Stimulated activated naive CD8-positive, alpha-beta T cell treated with anti-CD3 and anti-CD28 coated beads, Interleukin-15, Interleukin-2, amounts not matched to agents 100 ng/mL and 50 ng/mL, for 24 hours (primary cell): Measurements from ENCODE around the gene LEFTY1.
A peak's percentile ranks its signal among the peaks of the same experiment; 100 is the strongest.

Experiments used
- H3K27ac Mint-ChIP-seq: one replicate; pipeline ENCODE4 v1.8.0; 2021; ENCODE audit warnings: mild to moderate bottlenecking, mixed read lengths
- H3K27me3 Mint-ChIP-seq: one replicate; pipeline ENCODE4 v1.8.0; 2021; ENCODE audit warnings: mixed read lengths
- H3K36me3 Mint-ChIP-seq: one replicate; pipeline ENCODE4 v1.8.0; 2021; ENCODE audit warnings: low read depth, mixed read lengths
- H3K4me1 Mint-ChIP-seq: one replicate; pipeline ENCODE4 v1.8.0; 2021; ENCODE audit warnings: low read depth, mixed read lengths
- H3K4me3 Mint-ChIP-seq: one replicate; pipeline ENCODE4 v1.8.0; 2021; ENCODE audit warnings: mild to moderate bottlenecking, mixed read lengths
- H3K9me3 Mint-ChIP-seq: one replicate; pipeline ENCODE4 v1.8.0; 2021; ENCODE audit warnings: mixed read lengths

Gene LEFTY1

DNA sequence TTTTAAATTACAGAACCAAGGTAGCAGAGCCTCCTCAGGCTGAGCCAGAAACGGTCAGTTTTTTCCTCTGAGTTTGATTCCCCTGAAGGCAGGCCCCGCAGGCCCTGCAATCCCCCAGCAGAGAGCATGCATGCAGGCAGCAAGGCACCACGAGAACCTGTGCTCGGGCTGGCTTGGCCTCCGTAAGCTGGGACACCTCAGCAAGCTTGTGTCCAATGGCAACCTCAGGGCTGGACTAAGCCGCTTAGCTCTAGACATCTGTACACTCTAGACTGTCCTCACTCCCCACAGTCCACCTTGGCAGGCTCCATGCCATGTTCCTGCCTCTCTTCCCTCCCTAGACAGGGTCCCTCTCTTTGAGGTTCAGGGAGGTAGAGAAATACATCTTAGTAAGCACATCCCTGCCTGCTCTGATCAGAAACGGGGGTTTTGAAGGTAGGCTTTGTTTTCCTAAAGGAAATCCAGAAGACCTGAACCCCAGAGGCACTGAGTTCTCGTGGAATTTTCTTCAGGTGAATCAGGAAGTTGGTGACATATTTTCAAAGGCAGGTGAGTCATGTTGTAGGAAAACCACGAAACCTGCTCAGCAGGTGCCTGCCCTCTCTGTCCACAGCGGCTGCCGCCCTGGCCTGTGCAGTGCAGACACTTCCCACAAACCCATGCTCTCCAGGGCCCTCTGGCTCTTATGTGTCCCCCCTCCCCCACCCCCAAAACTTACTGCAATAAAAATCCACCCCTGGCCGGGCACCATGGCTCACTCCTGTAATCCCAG is 13.7 kb downstream of the LEFTY1 start:
- Mint-ChIP-seq H3K4me1 (peaks cover 63% of the 10 kb centered on the region), H3K4me3 (no peak overlapping the region), H3K27ac (no peak overlapping the region), H3K9me3 (no peaks in the 10 kb centered on the region), H3K36me3 (peaks cover 21% of the 10 kb centered on the region), H3K27me3 (no peaks in the 10 kb centered on the region)

GRCh38 chr1:225874431-225874830 is 14.5 kb downstream of the LEFTY1 start:
- Mint-ChIP-seq H3K36me3 (peaks cover 22% of the 10 kb centered on the region), H3K27ac (peak overlapping the region; percentile 19), H3K27me3 (no peaks in the 10 kb centered on the region), H3K9me3 (no peaks in the 10 kb centered on the region), H3K4me1 (peaks cover 55% of the 10 kb centered on the region), H3K4me3 (no peak overlapping the region)

GRCh38 chr1:225873281-225873850 is 15.6 kb downstream of the LEFTY1 start:
- H3K36me3 Mint-ChIP-seq = peaks cover 26% of the 10 kb centered on the region
- H3K9me3 Mint-ChIP-seq = no peaks in the 10 kb centered on the region
- peaks cover 45% of the 10 kb centered on the region for H3K4me1 Mint-ChIP-seq
- no peaks in the 10 kb centered on the region for H3K27me3 Mint-ChIP-seq
- no peak overlapping the region for H3K4me3 Mint-ChIP-seq
- no peak overlapping the region for H3K27ac Mint-ChIP-seq

DNA sequence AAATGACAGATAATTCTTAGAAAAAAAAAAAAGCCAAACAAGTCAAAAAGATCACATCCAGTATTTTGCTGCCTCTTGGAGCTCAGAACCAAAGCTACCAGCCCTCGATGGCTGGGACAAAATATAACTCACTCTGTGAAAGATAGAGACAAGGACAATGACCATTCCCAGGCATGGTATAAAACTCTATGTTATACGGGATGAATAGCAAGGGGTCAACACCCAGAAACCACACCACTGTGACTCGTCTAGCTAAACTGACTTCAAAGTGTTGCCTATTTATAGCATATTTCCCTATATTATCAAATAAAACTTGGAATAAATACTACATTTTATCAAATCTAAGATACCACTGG is 16.9 kb downstream of the LEFTY1 start:
- H3K27me3 Mint-ChIP-seq = no peaks in the 10 kb centered on the region
- H3K4me3 Mint-ChIP-seq = no peak overlapping the region
- H3K9me3 Mint-ChIP-seq = no peaks in the 10 kb centered on the region
- H3K4me1 Mint-ChIP-seq = peaks cover 42% of the 10 kb centered on the region
- no peak overlapping the region for H3K27ac Mint-ChIP-seq
- H3K36me3 Mint-ChIP-seq = peaks cover 34% of the 10 kb centered on the region

GRCh38 chr1:225871359-225872074 is 17.4 kb downstream of the LEFTY1 start:
- Mint-ChIP-seq H3K4me3 (no peak overlapping the region), H3K9me3 (no peaks in the 10 kb centered on the region), H3K4me1 (peaks cover 42% of the 10 kb centered on the region), H3K27me3 (no peaks in the 10 kb centered on the region), H3K36me3 (peaks cover 39% of the 10 kb centered on the region), H3K27ac (no peak overlapping the region)

GRCh38 chr1:225870911-225871310 is 18.0 kb downstream of the LEFTY1 start:
- Mint-ChIP-seq H3K36me3 (peaks cover 45% of the 10 kb centered on the region), H3K4me1 (peaks cover 42% of the 10 kb centered on the region), H3K4me3 (no peak overlapping the region), H3K27ac (no peak overlapping the region), H3K27me3 (no peaks in the 10 kb centered on the region), H3K9me3 (no peaks in the 10 kb centered on the region)

DNA sequence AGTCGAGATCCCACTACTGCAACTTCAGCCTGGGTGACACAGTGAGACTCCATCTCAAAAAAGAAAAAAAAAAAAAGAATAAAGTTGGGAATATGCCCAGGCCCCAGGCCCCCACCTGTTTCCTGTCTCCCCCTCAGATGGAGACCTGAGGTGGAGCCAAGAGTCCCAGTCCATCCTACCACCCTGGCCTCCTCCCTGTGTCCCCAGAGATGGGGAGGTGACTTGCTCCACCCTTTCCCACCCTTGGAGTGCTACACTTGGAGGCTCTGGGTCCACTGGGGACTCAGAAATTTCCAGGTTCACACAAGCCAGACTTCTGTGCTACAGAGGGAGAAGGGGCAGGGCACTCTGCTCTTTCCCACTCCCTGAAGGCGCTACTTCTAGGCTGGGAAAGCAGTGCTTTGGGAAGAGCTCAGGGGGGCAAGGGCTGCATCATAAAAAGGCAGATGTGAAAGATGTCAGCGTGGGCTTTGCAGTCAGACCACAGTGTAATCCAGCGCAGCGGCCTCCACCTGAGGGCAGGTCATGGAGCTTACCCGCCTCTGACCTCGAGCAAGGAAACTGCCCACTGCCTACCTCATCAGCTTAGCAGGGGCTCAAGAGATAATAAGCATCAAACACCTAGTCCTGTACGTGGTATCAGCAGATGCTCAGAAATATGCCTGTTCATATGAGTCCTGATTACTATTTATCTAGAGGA is 20.2 kb downstream of the LEFTY1 start:
- Mint-ChIP-seq H3K27me3 (no peaks in the 10 kb centered on the region), H3K36me3 (peaks cover 52% of the 10 kb centered on the region), H3K27ac (no peak overlapping the region), H3K4me3 (no peak overlapping the region), H3K9me3 (no peaks in the 10 kb centered on the region), H3K4me1 (peaks cover 57% of the 10 kb centered on the region)

GRCh38 chr1:225866981-225867380 is 22.0 kb downstream of the LEFTY1 start:
- Mint-ChIP-seq H3K27me3 (no peaks in the 10 kb centered on the region), H3K27ac (no peak overlapping the region), H3K9me3 (no peaks in the 10 kb centered on the region), H3K4me1 (peaks cover 53% of the 10 kb centered on the region), H3K36me3 (peaks cover 48% of the 10 kb centered on the region), H3K4me3 (no peak overlapping the region)

- peaks cover 47% of the 10 kb centered on the region for H3K36me3 Mint-ChIP-seq
- peak overlapping the region; percentile 41 for H3K4me3 Mint-ChIP-seq
- peaks cover 45% of the 10 kb centered on the region for H3K4me1 Mint-ChIP-seq
- H3K9me3 Mint-ChIP-seq = no peaks in the 10 kb centered on the region
- no peaks in the 10 kb centered on the region for H3K27me3 Mint-ChIP-seq
- peak overlapping the region; percentile 58 for H3K27ac Mint-ChIP-seq
Observed at GRCh38 chr1:225866061-225866837, 22.7 kb downstream of the LEFTY1 start.

- Mint-ChIP-seq H3K9me3 (no peaks in the 10 kb centered on the region), H3K27me3 (no peaks in the 10 kb centered on the region), H3K27ac (peak overlapping the region; percentile 31), H3K4me1 (peaks cover 39% of the 10 kb centered on the region), H3K4me3 (peak overlapping the region; percentile 41), H3K36me3 (peaks cover 45% of the 10 kb centered on the region)
Observed at GRCh38 chr1:225865514-225865913, 23.4 kb downstream of the LEFTY1 start.

GRCh38 chr1:225863167-225863566 is 25.8 kb downstream of the LEFTY1 start:
- Mint-ChIP-seq H3K4me3 (no peak overlapping the region), H3K9me3 (no peaks in the 10 kb centered on the region), H3K27me3 (no peaks in the 10 kb centered on the region), H3K4me1 (peaks cover 39% of the 10 kb centered on the region), H3K36me3 (peaks cover 48% of the 10 kb centered on the region), H3K27ac (no peak overlapping the region)

GRCh38 chr1:225862581-225862950 is 26.4 kb downstream of the LEFTY1 start:
- Mint-ChIP-seq H3K9me3 (no peaks in the 10 kb centered on the region), H3K27ac (no peak overlapping the region), H3K4me1 (peaks cover 36% of the 10 kb centered on the region), H3K36me3 (peaks cover 46% of the 10 kb centered on the region), H3K27me3 (no peaks in the 10 kb centered on the region), H3K4me3 (no peak overlapping the region)

DNA sequence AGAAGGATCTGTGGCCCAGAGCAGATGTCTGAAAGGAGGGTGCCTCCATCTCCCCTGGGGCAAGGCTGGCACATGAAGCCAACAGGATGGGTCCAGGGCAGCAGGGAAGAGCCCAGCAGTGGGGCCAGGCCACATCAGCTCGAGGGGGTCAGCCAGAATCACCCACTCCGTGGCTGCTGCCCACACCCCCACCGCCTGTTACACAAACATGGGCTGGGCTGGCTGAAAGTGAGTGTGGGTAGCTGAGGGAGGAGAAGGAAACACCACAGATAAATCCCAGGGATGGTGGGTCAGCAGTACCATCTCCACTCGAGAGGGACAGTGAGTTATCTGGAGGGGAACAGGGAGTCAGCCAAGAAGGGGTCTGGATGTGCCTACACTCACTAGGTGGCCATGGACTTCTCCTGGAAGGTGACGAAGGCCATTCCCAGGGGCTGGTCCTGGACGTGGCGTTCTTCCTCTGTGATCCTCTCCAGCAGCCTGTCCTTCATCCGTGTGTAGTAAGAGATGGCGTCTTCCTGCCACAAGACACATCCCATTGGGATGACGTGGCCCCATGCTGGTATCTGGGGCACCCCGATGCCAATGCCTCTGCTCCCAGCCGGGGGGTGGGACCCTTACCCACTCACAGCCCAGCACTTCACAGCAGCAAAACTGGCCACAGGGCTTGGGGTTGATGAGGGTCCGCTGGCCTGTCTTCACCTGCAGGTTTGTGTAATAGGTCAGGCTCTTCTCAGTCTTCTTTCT is 26.9 kb downstream of the LEFTY1 start:
- Mint-ChIP-seq H3K4me3 (no peak overlapping the region), H3K36me3 (peaks cover 43% of the 10 kb centered on the region)

More for the DNA sequence above, 26.9 kb downstream of the LEFTY1 start:
- H3K27me3 Mint-ChIP-seq = no peaks in the 10 kb centered on the region
- H3K9me3 Mint-ChIP-seq = no peaks in the 10 kb centered on the region
- H3K4me1 Mint-ChIP-seq = peaks cover 31% of the 10 kb centered on the region
- H3K27ac Mint-ChIP-seq = no peak overlapping the region
